Measurements from ENCODE around the gene DNASE1L1. TPM values are rescaled to one million over a fixed set of nuclear protein-coding genes. Genes with fewer than 3 reads are reported as not detected.

DNASE1L1 gene
- total RNA-seq, 1 donor from 2014 or later, result 14.2 TPM

- Histone ChIP-seq H3K36me3 (no peaks in the 10 kb centered on the region), H3K4me1 (no peaks in the 10 kb centered on the region), H3K9me3 (ENCODE audit: low read depth) (no peaks in the 10 kb centered on the region), H4K20me1 (ENCODE audit: low read depth) (peaks cover 26% of the 10 kb centered on the region), H2AFZ (replicated peaks) (no peak overlapping the region), H3K27ac (no peak overlapping the region), H3K4me3 (peak overlapping the region; percentile 86), H3F3A (ENCODE audit: low read depth) (peaks cover 8% of the 10 kb centered on the region), H3K9ac (no peak overlapping the region), H3K4me2 (peak overlapping the region; percentile 78), H3K27me3 (peaks cover 16% of the 10 kb centered on the region), H3K79me2 (ENCODE audit: low read depth) (peaks cover 43% of the 10 kb centered on the region)
- Mint-ChIP-seq H3K4me1 (peaks cover 4% of the 10 kb centered on the region), H3K36me3 (no peaks in the 10 kb centered on the region), H3K4me3 (no peak overlapping the region), H3K9me3 (peaks cover 13% of the 10 kb centered on the region), H3K27me3 (ENCODE audit: insufficient read depth, low read depth) (peaks cover 16% of the 10 kb centered on the region), H3K27ac (no peak overlapping the region)
- peak; percentile 33 for DNase-seq (ENCODE audit: low spot score)
- TF ChIP-seq EZH2 (IDR thresholded peaks at IDR 0.05) (no peak), EZH2phosphoT487 (IDR thresholded peaks at IDR 0.05) (no peak), CTCF (IDR thresholded peaks at IDR 0.05) (no peak)
Measured at GRCh38 chrX:154371789-154372300, 37.2 kb downstream of the DNASE1L1 start.

- no peak overlapping the region for H2AFZ ChIP-seq (replicated peaks)
- H3K4me1 ChIP-seq, result no peaks in the 10 kb centered on the region
Measured at GRCh38 chrX:154371017-154371788, 37.9 kb downstream of the DNASE1L1 start.

GRCh38 chrX:154370300-154371016 lies 38.6 kb downstream of the DNASE1L1 start:
- no peaks in the 10 kb centered on the region for H3K36me3 ChIP-seq
- Mint-ChIP-seq H3K4me3 (peak overlapping the region; percentile 93), H3K9me3 (peaks cover 15% of the 10 kb centered on the region), H3K4me1 (peaks cover 4% of the 10 kb centered on the region), H3K27me3 (ENCODE audit: insufficient read depth, low read depth) (peaks cover 21% of the 10 kb centered on the region), H3K27ac (peak overlapping the region; percentile 99), H3K36me3 (no peaks in the 10 kb centered on the region)
- TF ChIP-seq CTCF (IDR thresholded peaks at IDR 0.05) (no peak), EZH2phosphoT487 (IDR thresholded peaks at IDR 0.05) (no peak), EZH2 (IDR thresholded peaks at IDR 0.05) (no peak)
- H3K27me3 ChIP-seq, result peaks cover 15% of the 10 kb centered on the region
- peaks cover 57% of the 10 kb centered on the region for H3K79me2 ChIP-seq (ENCODE audit: low read depth)
- H3K9me3 ChIP-seq (ENCODE audit: low read depth), result no peaks in the 10 kb centered on the region
- no peaks in the 10 kb centered on the region for H3K4me1 ChIP-seq
- H4K20me1 ChIP-seq (ENCODE audit: low read depth), result peaks cover 39% of the 10 kb centered on the region
- H3K9ac ChIP-seq, result peak overlapping the region; percentile 77
- H3K27ac ChIP-seq, result peak overlapping the region; percentile 65
- peaks cover 8% of the 10 kb centered on the region for H3F3A ChIP-seq (ENCODE audit: low read depth)
- H3K4me2 ChIP-seq, result peak overlapping the region; percentile 92
- H2AFZ ChIP-seq (replicated peaks), result no peak overlapping the region
- DNase-seq (ENCODE audit: low spot score), result peak; percentile 50
- peak overlapping the region; percentile 86 for H3K4me3 ChIP-seq

More at GRCh38 chrX:154371017-154371788, 37.9 kb downstream of the DNASE1L1 start:
- H3K36me3 ChIP-seq, result no peaks in the 10 kb centered on the region
- H4K20me1 ChIP-seq (ENCODE audit: low read depth), result peaks cover 33% of the 10 kb centered on the region
- no peak overlapping the region for H3K27ac Mint-ChIP-seq
- no peaks in the 10 kb centered on the region for H3K9me3 ChIP-seq (ENCODE audit: low read depth)
- H3K4me2 ChIP-seq, result peak overlapping the region; percentile 92
- H3K27me3 ChIP-seq, result peaks cover 16% of the 10 kb centered on the region
- H3K4me3 Mint-ChIP-seq, result peak overlapping the region; percentile 88
- peak overlapping the region; percentile 65 for H3K27ac ChIP-seq
- peak overlapping the region; percentile 77 for H3K9ac ChIP-seq
- DNase-seq (ENCODE audit: low spot score), result peak; percentile 93
- H3K79me2 ChIP-seq (ENCODE audit: low read depth), result peaks cover 49% of the 10 kb centered on the region
- H3K4me3 ChIP-seq, result peak overlapping the region; percentile 86
- peaks cover 8% of the 10 kb centered on the region for H3F3A ChIP-seq (ENCODE audit: low read depth)
- H3K27me3 Mint-ChIP-seq (ENCODE audit: insufficient read depth, low read depth), result peaks cover 19% of the 10 kb centered on the region
- H3K36me3 Mint-ChIP-seq, result no peaks in the 10 kb centered on the region
- H3K9me3 Mint-ChIP-seq, result peaks cover 13% of the 10 kb centered on the region
- no peak for TF ChIP-seq CTCF (IDR thresholded peaks at IDR 0.05)
- H3K4me1 Mint-ChIP-seq, result peaks cover 4% of the 10 kb centered on the region
